Measurements from ENCODE around the gene NUDT7. TPM values are rescaled to one million over a fixed set of nuclear protein-coding genes. Genes with fewer than 3 reads are reported as not detected.

NUDT7 gene
- total RNA-seq, 1 experiment from 2014 or later = 6.7 TPM

DNA sequence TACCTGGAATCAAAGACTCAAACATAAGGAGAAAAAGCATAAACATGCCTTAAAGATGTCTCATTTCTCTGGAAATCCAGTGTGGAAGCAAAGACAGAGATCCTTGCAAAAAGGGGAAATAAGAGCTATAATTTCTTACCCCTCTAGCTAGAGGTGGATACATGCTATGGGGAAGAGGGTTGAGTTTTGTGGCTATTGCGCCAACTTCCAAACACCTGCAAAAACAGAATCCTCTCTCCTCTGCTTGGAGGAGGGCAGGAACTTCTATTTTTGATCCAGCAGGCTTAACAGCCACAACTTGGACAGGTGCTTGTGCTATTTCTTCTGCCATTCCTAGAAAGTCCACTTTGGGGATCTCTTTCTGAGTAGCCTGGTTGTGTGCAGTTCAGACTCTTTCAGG, 21.5 kb upstream of the NUDT7 start:
- ChIA-PET POLR2A (interaction anchor here (0.5 kb wide), 1 partner anchor 36 kb away, joined by 3 read pairs; no protein-coding TSS in a partner anchor), CTCF (interaction anchor here (0.6 to 0.7 kb wide), 2 partner anchors 13 to 219 kb away, joined by 3 read pairs; no protein-coding TSS in a partner anchor)
- BruUV-seq (replicated peaks) = no TSS peak
- Mint-ChIP-seq H3K4me1 (ENCODE audit: insufficient read depth, unreplicated experiment) (no peaks in the 10 kb centered on the region), H3K27ac (ENCODE audit: low read depth, unreplicated experiment) (no peak overlapping the region), H3K36me3 (ENCODE audit: insufficient read depth, unreplicated experiment) (no peaks in the 10 kb centered on the region), H3K27me3 (ENCODE audit: insufficient read depth, unreplicated experiment) (peaks cover 32% of the 10 kb centered on the region), H3K9me3 (ENCODE audit: unreplicated experiment) (no peaks in the 10 kb centered on the region), H3K4me3 (ENCODE audit: unreplicated experiment) (no peak overlapping the region)
- intact Hi-C loops (cut with micrococcal nuclease) = no loop called here
- TF ChIP-seq, protein P1, sequence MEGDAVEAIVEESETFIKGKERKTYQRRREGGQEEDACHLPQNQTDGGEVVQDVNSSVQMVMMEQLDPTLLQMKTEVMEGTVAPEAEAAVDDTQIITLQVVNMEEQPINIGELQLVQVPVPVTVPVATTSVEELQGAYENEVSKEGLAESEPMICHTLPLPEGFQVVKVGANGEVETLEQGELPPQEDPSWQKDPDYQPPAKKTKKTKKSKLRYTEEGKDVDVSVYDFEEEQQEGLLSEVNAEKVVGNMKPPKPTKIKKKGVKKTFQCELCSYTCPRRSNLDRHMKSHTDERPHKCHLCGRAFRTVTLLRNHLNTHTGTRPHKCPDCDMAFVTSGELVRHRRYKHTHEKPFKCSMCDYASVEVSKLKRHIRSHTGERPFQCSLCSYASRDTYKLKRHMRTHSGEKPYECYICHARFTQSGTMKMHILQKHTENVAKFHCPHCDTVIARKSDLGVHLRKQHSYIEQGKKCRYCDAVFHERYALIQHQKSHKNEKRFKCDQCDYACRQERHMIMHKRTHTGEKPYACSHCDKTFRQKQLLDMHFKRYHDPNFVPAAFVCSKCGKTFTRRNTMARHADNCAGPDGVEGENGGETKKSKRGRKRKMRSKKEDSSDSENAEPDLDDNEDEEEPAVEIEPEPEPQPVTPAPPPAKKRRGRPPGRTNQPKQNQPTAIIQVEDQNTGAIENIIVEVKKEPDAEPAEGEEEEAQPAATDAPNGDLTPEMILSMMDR (IDR thresholded peaks at IDR 0.05; ENCODE audit: unreplicated experiment) = no peak
- DNase-seq (ENCODE audit: unreplicated experiment) = no peak

DNA sequence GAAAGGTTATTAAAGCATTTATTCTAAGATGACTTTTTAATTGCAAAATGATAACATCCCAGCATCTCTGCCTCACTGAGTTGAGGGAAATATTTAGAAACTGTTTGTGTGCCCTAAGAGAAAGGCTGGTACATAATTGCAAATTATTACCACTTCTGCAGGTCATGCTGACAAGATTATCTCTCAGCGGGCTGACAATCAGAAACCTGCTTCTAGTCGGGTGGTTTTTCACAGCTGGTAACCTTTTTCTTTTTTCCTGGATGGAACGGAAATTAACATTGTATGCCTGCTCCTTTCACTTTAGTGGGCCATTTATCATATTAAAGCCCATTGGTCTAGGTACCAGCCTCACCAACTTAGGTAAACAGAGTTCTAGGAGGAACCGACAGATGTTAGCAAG, 17.0 kb upstream of the NUDT7 start:
- Mint-ChIP-seq H3K27ac (ENCODE audit: low read depth, unreplicated experiment) (no peak overlapping the region), H3K4me1 (ENCODE audit: insufficient read depth, unreplicated experiment) (no peaks in the 10 kb centered on the region), H3K9me3 (ENCODE audit: unreplicated experiment) (no peaks in the 10 kb centered on the region), H3K4me3 (ENCODE audit: unreplicated experiment) (no peak overlapping the region), H3K36me3 (ENCODE audit: insufficient read depth, unreplicated experiment) (no peaks in the 10 kb centered on the region), H3K27me3 (ENCODE audit: insufficient read depth, unreplicated experiment) (peaks cover 14% of the 10 kb centered on the region)
- DNase-seq (ENCODE audit: unreplicated experiment) = no peak
- no TSS peak for BruUV-seq (replicated peaks)
- POLR2A ChIA-PET = no interaction called here
- CTCF ChIA-PET = interaction anchor here (0.7 kb wide), 1 partner anchor 93 kb away, joined by 5 read pairs; no protein-coding TSS in a partner anchor
- TF ChIP-seq, protein P1 (IDR thresholded peaks at IDR 0.05; ENCODE audit: unreplicated experiment) = no peak
- intact Hi-C loops (cut with micrococcal nuclease) = no loop called here

DNA sequence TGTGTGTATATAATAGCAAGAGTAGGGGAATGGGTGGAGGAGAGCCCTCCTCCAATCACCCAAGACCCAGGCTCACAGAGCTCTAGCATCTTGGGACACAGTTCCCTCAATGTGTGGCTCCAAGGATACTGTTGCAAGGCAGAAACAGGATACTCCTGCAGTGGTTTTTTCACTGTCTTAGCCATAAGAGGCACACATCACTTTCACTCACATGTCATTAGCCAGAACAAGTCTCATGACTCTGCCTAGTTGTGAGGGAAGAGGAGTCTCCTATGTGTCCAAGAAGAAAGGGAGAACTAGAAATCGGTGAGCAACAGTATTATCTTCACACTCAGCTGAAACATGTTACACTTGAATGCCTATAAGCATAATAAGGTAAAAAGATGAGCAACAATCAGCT, 11.1 kb upstream of the NUDT7 start:
- H3K4me3 Mint-ChIP-seq (ENCODE audit: unreplicated experiment) = no peak overlapping the region
- no TSS peak for BruUV-seq (replicated peaks)
- no peaks in the 10 kb centered on the region for H3K9me3 Mint-ChIP-seq (ENCODE audit: unreplicated experiment)
- no peaks in the 10 kb centered on the region for H3K4me1 Mint-ChIP-seq (ENCODE audit: insufficient read depth, unreplicated experiment)
- TF ChIP-seq, protein P1 (IDR thresholded peaks at IDR 0.05; ENCODE audit: unreplicated experiment) = no peak
- no peak for DNase-seq (ENCODE audit: unreplicated experiment)
- ChIA-PET CTCF (interaction anchor here (0.5 to 1.3 kb wide), 3 partner anchors 35 to 73 kb away, joined by 3 to 7 read pairs (median 3); no protein-coding TSS in a partner anchor), POLR2A (no interaction called here)
- H3K36me3 Mint-ChIP-seq (ENCODE audit: insufficient read depth, unreplicated experiment) = no peaks in the 10 kb centered on the region
- intact Hi-C loops (cut with micrococcal nuclease) = no loop called here
- H3K27ac Mint-ChIP-seq (ENCODE audit: low read depth, unreplicated experiment) = no peak overlapping the region
- peaks cover 14% of the 10 kb centered on the region for H3K27me3 Mint-ChIP-seq (ENCODE audit: insufficient read depth, unreplicated experiment)

DNA sequence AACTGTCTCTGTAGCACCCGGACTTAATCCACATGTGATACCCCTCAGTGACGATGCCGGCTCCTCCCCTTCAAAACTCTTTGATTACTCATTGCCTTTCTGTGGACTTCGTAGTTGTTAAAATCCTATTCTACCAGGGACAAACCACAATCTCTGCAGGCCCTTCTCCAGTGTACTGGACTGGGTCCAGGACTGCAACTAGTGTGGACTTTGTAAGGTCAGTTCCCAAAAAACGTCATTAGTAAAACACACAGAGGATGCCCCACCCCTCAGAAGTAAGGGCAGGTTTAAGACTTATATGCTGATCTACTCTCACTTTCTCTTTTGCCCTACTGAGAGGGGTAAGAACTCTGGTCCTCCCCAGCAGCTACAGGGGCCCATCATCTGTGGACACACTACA, 10.5 kb upstream of the NUDT7 start:
- TF ChIP-seq, protein P1 (IDR thresholded peaks at IDR 0.05; ENCODE audit: unreplicated experiment) = no peak
- no peak for DNase-seq (ENCODE audit: unreplicated experiment)
- intact Hi-C loops (cut with micrococcal nuclease) = no loop called here
- H3K9me3 Mint-ChIP-seq (ENCODE audit: unreplicated experiment) = no peaks in the 10 kb centered on the region
- ChIA-PET CTCF (interaction anchor here (1.3 kb wide), 1 partner anchor 73 kb away, joined by 3 read pairs; no protein-coding TSS in a partner anchor), POLR2A (no interaction called here)
- H3K4me1 Mint-ChIP-seq (ENCODE audit: insufficient read depth, unreplicated experiment) = no peaks in the 10 kb centered on the region
- peaks cover 14% of the 10 kb centered on the region for H3K27me3 Mint-ChIP-seq (ENCODE audit: insufficient read depth, unreplicated experiment)
- H3K27ac Mint-ChIP-seq (ENCODE audit: low read depth, unreplicated experiment) = no peak overlapping the region
- no peak overlapping the region for H3K4me3 Mint-ChIP-seq (ENCODE audit: unreplicated experiment)
- no peaks in the 10 kb centered on the region for H3K36me3 Mint-ChIP-seq (ENCODE audit: insufficient read depth, unreplicated experiment)
- BruUV-seq (replicated peaks) = no TSS peak
